RPMI7951 (cell line): ENCODE data around the gene TRAF3. TPM values are rescaled to one million over a fixed set of nuclear protein-coding genes. Genes with fewer than 3 reads are reported as not detected.
"Not testable (repeated sequence)": the region's sequence is repeated elsewhere in the genome, so short reads cannot be mapped to it uniquely, and the experiment has no call there.

Experiments
- DNase-seq: peaks from one replicate; pipeline ENCODE4 v3.0.0-alpha.2; 2012; ENCODE audit warnings: low read depth
- total RNA-seq: library from RNA; depleted of rRNA; stranded (reverse); fragments of >200 nt; shearing (Covaris generic); gene quantifications from 2 replicates; pipeline ENCODE4 v1.2.3, GENCODE V29; 2014

Gene TRAF3
- total RNA-seq, 1 experiment from 2014 or later: 15.7 TPM

- no peak for DNase-seq
These were observed 89.9 kb downstream of the TRAF3 start for GRCh38 chr14:102866982-102867761.

- no peak for DNase-seq
These were observed 90.8 kb downstream of the TRAF3 start for GRCh38 chr14:102867826-102868580.

- no peak for DNase-seq
These were observed 91.8 kb downstream of the TRAF3 start for GRCh38 chr14:102868956-102869547.

- DNase-seq: no peak
These were observed 93.0 kb downstream of the TRAF3 start for GRCh38 chr14:102870246-102870645.

GRCh38 chr14:102870994-102871831, 94.0 kb downstream of the TRAF3 start:
- no peak for DNase-seq

GRCh38 chr14:102872020-102872419, 94.8 kb downstream of the TRAF3 start:
- no peak for DNase-seq

- DNase-seq: no peak
These were observed 95.9 kb downstream of the TRAF3 start for GRCh38 chr14:102873131-102873530.

- DNase-seq: no peak
These were observed 96.4 kb downstream of the TRAF3 start for GRCh38 chr14:102873546-102874061.

GRCh38 chr14:102875652-102876051, 98.4 kb downstream of the TRAF3 start:
- DNase-seq: no peak

- DNase-seq: not testable (repeated sequence)
These were observed 100.3 kb downstream of the TRAF3 start for GRCh38 chr14:102877511-102877910.

- DNase-seq: no peak
These were observed 101.1 kb downstream of the TRAF3 start for GRCh38 chr14:102878174-102878969.

GRCh38 chr14:102878970-102879460, 101.8 kb downstream of the TRAF3 start:
- no peak for DNase-seq

- DNase-seq: no peak
These were observed 105.1 kb downstream of the TRAF3 start for GRCh38 chr14:102882226-102882906.

GRCh38 chr14:102883089-102883541, 105.9 kb downstream of the TRAF3 start:
- no peak for DNase-seq

- no peak for DNase-seq
These were observed 106.3 kb downstream of the TRAF3 start for GRCh38 chr14:102883554-102883953.

GRCh38 chr14:102885737-102886447, 108.6 kb downstream of the TRAF3 start:
- no peak for DNase-seq

GRCh38 chr14:102888748-102889147, 111.5 kb downstream of the TRAF3 start:
- DNase-seq: no peak

GRCh38 chr14:102889615-102890014, 112.4 kb downstream of the TRAF3 start:
- DNase-seq: no peak

GRCh38 chr14:102891111-102891510, 113.9 kb downstream of the TRAF3 start:
- DNase-seq: no peak
